ENCODE measurements around the gene BSPRY.

Gene BSPRY

GRCh38 chr9:113349445-113350094 is at the start of gene BSPRY:
TSS of gene BSPRY (plus strand) at chr9:113349541. CDS start at chr9:113349580, 39 bp downstream.
- peak; percentile 68 for DNase-seq

- no peak for DNase-seq
Measured at GRCh38 chr9:113299800-113300292, 49.5 kb upstream of the BSPRY start.

- DNase-seq = no peak
Measured at GRCh38 chr9:113301548-113301947, 47.8 kb upstream of the BSPRY start.

DNA sequence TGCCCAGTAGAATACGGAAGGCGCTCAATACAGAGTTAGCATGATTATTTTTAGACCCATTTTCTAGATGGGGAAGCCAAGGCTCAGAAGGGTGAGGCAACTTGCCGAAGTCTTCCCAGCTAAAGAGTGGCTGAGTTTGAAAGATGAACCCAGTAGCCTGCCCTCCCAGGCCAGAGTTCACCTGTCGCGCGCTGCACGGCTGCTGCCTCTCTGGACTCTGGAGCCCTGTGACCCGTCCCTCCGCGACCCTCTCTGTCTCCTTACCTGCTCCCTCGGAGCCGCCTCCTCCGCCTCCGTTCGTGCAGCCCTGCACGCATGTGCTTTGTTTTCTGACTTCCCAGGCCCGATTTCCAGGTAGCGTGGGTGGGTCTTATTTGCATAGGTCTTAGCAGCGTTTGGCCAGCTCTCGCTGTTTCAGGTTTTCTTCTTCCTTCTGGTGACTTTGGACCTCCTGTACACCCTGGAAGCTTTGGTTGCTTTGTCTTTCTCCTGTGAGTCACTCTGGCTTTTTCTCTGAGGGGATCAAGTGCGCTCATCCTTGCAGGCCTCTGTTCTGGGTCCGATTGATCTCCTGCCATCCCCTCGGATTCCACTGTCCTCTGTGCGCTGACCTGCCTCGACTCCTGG is 46.4 kb upstream of the BSPRY start, which contains the start of gene RNF183:
Gene RNF183 (minus strand): TSS at position 585 of the 627 bp plus-strand sequence. CDS start 5,192 bp downstream, outside the sequence.
- DNase-seq = no peak

DNA sequence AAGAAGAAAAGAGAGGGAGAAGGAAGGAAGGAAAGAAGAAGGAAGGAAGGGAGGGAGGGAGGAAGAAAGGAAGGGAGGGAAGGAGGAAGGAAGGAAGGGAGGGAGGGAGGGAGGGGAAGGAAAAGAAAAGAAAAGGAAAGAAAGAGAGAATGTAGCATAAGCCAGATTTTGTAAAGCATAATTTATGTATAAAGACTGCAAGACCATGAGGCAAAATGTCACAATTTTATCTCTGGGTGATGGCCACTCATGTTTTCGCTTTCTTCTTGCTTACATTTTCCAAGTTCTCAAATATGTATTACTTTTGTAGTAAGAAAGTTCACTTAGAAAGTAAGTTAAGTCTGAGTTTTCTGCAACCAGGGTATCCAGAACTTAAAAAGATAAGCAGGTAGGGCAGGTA is 42.8 kb upstream of the BSPRY start:
- DNase-seq = no peak

GRCh38 chr9:113307396-113307975 is 41.9 kb upstream of the BSPRY start:
- no peak for DNase-seq

GRCh38 chr9:113309204-113309813 is 40.0 kb upstream of the BSPRY start:
- peak; percentile 54 for DNase-seq

DNA sequence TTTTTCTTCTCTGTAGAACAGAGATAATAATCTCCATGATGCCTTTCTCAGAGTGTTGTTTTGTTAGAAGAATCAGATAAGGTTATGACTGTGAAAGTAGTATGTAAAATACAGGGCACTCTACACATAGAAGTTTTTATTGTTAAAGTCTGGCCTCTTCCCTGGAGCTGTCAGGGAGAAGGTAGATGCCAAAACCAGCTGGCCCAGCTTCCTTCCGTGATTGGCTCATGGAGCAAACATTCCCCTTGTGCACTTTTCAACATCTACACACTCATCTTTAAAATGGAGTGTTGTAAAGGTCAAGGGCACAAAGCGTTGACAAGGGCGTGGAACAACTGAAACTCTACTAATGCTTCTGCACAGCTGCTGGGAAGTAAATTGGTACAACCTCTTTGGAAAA is 38.8 kb upstream of the BSPRY start:
- DNase-seq = no peak

DNA sequence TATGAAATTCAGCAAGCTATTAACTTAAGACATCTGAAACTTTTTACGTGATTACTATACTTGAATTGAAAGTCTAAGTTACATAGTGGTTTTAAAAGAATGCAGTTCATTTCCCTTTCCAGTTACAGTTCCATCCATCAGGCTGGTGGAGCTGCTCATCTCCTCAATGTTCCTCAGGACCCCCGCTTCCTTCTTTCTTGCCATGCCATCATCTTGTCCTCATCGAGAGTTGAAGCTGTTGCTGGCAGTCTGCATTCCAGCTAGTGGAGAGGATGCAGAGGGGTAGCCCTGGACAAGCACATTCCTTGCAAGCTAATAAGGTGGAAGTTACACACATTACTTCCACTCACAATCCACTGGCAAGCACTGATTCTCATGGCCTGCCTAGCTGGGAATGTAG is 37.4 kb upstream of the BSPRY start:
- no peak for DNase-seq

- no peak for DNase-seq
Measured at GRCh38 chr9:113313261-113313660, 36.1 kb upstream of the BSPRY start.

GRCh38 chr9:113315231-113315630 is 34.1 kb upstream of the BSPRY start:
- no peak for DNase-seq

DNA sequence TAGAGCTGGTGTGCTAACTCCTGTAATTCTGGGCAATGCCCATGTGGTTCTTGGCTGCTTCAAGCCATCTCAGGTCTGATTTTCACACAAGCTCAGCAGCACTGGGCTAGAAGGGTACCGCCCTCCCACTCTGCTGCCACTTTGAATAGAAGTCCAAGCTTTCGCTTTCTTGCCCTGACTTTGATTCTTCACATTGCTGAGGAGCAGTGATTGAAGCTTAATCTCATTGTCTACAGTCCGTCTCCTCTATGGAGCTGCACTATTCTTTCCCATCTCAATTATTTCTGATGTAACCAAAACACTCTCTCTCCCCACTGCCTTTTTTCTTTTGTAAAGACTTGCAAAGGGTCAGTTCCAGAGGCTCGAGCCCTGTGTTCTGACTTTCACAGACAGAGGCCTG is 33.3 kb upstream of the BSPRY start:
- DNase-seq = no peak

DNA sequence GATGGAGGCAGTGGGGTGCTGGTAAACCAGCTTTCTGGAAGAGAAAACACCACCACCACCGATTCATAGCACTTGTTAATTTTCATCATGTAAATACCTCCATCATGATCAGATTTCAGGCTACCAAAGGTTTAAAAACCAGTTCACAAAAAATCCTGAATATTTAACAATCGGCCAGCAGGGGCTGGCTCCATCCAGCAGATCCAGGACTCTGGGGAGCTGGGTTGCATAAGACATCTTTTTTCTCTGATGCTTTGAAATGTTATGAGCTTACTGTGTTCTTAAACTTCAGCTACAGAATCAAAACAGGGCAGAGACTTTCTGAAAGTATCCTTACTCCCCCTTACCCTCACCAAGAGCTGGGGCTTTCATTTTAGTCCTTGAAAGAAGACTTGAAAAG is 31.6 kb upstream of the BSPRY start:
- DNase-seq = no peak

GRCh38 chr9:113319054-113319453 is 30.3 kb upstream of the BSPRY start:
- no peak for DNase-seq

GRCh38 chr9:113320051-113320450 is 29.3 kb upstream of the BSPRY start:
- no peak for DNase-seq

DNA sequence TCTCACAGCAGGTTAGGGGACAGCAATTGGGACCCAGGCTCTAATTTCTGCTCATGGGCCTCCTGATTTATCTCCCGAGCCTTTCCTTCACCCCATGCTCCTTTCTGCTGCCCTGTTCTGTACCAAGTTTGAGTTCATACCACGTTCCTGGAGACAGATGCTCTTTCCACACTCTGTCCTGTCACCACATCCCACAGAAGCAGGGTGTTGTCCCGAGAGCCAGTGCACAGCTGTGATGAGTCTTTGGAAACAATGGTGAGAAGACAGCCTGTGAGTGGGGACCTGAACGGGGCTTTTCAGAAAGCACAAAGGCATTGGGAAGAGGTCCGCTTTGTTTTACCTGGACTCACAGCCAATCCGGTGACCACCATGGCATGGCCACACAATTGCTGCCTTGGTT is 26.7 kb upstream of the BSPRY start:
- DNase-seq = no peak

GRCh38 chr9:113326230-113326629 is 23.1 kb upstream of the BSPRY start:
- no peak for DNase-seq

- no peak for DNase-seq
Measured at GRCh38 chr9:113328045-113328782, 21.1 kb upstream of the BSPRY start.

DNA sequence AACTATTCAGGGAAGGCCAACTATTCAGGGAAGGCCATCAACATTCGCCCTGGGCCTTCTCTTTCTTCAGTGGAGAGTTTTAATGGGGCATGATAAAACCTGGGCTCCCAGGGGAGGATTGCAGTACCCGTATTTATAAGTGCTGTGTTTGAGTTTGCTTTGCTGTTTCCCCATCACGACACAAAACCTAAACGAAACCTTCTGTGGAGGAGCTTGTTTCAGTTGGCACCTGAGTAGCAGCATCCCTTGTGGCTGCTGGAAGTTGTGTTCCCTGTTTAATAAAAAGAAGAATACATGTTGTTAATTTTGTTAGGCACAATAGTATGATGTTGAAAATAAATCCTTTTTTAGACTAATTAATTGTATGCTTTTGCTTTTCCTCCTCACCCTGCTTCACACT is 17.6 kb upstream of the BSPRY start:
- DNase-seq = no peak

DNA sequence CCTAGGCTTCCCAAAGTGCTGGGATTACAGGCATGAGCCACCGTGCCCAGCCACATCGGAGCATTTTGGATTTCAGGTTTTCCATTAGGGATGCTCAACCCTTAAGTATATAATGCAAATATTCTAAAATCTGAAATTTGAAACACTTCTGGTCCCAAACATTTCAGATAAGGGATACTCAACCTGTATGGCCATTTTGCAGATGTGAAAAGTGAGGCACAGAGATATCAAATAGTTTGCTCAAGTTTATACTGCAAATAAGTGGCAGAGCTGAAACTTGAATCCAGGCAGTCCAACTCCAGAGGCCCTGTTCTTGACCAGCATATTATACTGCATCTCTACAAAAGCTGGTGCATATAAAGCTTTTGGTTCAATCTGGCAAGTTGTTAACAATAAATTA is 11.6 kb upstream of the BSPRY start:
- DNase-seq = no peak

DNA sequence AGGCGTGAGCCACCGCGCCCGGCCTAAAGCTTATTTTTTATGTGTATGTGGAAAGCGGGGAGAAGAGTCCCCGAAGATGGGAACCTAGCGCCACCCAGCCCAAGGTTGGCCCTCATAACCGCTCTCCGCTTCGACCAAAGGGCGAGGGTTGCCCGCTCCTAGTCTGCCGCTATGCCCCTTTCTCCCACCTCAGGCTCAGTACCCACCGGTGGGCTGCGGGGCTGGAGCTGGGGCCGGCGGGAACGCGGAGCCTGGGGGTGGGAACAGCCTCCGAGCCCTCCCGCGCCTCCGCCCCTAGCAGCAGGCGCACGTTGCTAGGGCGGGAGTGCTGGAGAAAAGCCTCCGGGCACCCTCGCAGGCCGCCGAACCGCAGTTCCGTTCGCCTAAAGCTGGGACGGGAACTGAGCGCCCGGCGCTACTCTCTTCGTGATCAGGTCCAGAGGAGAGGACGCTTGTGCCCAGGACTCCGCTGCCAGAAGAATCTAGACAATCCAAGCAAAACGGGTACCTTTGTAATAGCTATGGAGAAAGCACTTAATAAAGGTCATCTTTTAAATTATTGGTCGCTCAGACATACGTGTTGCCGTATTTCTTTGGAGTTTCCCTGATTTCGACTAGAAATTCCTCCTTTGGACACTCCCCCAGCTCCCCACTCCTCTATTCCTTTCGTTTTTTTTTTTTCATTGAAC is 9.2 kb upstream of the BSPRY start, which contains the start of gene WDR31:
Gene WDR31 (minus strand): TSS at position 265 of the 689 bp plus-strand sequence. CDS start 8,253 bp downstream, outside the sequence.
- peak; percentile 89 for DNase-seq

DNA sequence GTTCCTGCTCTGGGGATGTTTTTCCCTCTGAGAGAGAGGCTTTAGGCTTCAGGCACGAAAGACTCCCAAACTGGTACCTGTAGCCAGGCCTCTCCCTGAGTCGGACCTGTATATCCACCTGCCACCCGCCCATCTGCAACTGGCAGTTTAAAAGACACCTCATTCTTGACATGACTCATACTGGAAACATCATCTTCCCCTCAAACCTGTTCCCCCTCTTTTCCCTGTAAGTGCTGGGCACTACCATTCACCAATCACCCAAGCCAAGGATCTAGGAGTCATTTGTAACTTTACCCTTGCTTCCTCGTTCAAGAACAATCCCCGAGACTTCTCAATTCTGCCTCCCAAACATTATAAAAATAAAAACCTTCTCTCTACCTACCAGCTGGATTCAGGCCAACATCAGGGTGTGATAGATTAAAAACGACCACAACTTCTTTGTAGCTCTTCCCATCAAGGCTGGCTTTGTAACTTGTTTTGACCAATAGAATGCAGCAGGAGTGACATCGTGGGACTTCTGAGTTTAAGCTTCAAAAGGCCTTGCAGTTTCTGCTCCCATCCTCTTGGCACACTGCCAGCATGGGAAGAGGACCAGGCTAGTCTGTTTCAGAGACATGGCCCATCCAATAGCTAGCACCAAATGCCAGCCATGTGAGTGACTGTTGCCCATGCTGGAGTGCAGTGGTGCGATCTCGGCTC is 7.5 kb upstream of the BSPRY start:
- peak; percentile 50 for DNase-seq
